GM19035 (cell line): Measurements from ENCODE around the gene CASKIN1.
A peak's percentile ranks its signal among the peaks of the same experiment; 100 is the strongest.
"Not testable (repeated sequence)": the region's sequence is repeated elsewhere in the genome, so short reads cannot be mapped to it uniquely, and the experiment has no call there.

ENCODE experiments used
- ATAC-seq: cut with Tn5 transposase; IDR thresholded peaks from one replicate; pipeline ENCODE4 v1.9.1; 2021; ENCODE audit not compliant: unreplicated experiment

Gene CASKIN1

GRCh38 chr16:2210009-2210332 lies 13.6 kb upstream of the CASKIN1 start:
- ATAC-seq: no peak

GRCh38 chr16:2209258-2210008 lies 13.0 kb upstream of the CASKIN1 start:
- ATAC-seq: no peak

- ATAC-seq: no peak
Measured at GRCh38 chr16:2208772-2209171, 12.4 kb upstream of the CASKIN1 start.

DNA sequence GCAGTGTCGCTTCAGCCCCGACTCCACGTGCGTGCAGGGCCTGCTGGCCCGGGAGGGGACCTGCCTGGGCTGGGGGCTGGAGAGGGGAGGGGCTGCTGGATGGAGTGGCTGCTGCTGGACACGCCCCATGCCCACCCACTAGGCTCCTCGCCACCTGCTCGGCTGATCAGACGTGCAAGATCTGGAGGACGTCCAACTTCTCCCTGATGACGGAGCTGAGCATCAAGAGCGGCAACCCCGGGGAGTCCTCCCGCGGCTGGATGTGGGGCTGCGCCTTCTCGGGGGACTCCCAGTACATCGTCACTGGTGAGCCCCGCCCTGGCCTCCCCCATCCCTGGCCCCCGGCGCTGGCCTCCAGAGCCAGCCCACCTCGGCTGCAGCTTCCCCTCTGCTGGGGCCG lies 11.9 kb upstream of the CASKIN1 start:
- no peak for ATAC-seq

DNA sequence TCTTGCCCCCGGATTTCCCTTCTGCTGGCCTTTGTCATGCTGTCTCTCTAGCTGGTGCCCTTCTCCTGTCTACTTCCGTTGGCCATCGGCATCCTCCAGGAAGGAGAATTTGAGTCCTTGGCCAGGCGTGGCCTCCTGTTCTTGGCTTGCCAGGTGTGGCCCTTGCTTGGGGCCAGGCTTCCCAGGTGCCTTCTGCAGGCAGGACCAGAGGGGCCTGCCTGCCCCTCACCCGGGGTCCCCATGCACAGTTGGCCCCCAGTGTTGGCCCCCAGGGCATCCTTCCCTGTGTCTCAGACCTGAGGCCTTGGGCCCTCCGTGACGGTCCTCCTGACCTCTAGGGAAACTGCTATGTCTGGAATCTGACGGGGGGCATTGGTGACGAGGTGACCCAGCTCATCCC lies 11.5 kb upstream of the CASKIN1 start:
- ATAC-seq: no peak

DNA sequence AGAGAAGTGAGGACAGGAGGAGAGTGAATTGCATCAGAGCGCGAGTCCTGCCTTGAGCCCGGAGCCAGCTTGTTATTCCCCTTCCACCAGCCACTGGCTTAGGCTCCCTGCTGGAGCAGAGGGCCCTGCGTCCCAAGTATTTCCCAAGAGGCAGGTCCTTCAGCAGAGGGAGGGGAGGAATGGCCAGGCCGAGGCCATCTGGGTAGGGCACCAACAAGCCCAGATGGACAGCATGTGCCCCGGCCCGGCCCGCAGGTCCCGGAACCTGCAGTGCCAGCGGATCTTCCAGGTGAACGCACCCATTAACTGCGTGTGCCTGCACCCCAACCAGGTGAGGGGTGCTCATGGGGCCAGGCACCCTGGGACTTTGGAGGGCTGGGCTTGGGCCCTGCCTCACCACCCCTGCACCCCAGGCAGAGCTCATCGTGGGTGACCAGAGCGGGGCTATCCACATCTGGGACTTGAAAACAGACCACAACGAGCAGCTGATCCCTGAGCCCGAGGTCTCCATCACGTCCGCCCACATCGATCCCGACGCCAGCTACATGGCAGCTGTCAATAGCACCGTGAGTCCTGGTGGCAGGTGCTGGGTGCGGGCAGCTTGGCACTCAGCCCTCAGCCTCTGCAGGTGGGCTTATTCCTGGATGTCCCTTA lies 10.5 kb upstream of the CASKIN1 start:
- ATAC-seq: no peak

- no peak for ATAC-seq
Measured at GRCh38 chr16:2206420-2206779, 10.0 kb upstream of the CASKIN1 start.

- peak; percentile 19 for ATAC-seq
Measured at GRCh38 chr16:2205967-2206313, 9.5 kb upstream of the CASKIN1 start.

GRCh38 chr16:2205104-2205966 lies 8.9 kb upstream of the CASKIN1 start, which contains the start of gene MLST8:
Gene MLST8 (plus strand): TSS chr16:2205454. CDS start chr16:2206086, 632 bp downstream.
- peak; percentile 83 for ATAC-seq

- ATAC-seq: no peak
Measured at GRCh38 chr16:2204416-2205103, 8.2 kb upstream of the CASKIN1 start.

- ATAC-seq: not testable (repeated sequence)
Measured at GRCh38 chr16:2203119-2203688, 6.8 kb upstream of the CASKIN1 start.

- no peak for ATAC-seq
Measured at GRCh38 chr16:2200313-2200712, 3.9 kb upstream of the CASKIN1 start.

GRCh38 chr16:2199621-2200139 lies 3.3 kb upstream of the CASKIN1 start:
- ATAC-seq: no peak

DNA sequence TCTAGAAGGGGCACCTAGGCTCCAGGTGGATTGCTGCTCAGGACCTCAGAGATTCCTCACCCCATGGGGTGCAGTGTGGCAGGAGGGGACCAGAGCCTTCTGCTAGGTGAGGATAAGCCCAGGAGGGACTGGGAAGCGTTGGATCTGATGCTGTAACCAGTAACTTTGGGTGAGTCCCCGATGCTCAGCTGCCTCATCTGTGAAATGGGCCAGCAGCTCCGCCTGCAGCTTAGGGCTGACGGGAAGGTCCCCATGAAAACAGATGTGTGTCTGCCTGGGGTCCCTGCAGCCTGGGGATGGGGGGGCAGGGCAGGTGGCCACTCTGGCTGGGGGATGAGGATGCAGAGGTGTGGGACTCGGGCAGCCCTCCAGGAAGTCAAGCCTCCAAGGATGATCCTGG lies 2.7 kb upstream of the CASKIN1 start:
- no peak for ATAC-seq

DNA sequence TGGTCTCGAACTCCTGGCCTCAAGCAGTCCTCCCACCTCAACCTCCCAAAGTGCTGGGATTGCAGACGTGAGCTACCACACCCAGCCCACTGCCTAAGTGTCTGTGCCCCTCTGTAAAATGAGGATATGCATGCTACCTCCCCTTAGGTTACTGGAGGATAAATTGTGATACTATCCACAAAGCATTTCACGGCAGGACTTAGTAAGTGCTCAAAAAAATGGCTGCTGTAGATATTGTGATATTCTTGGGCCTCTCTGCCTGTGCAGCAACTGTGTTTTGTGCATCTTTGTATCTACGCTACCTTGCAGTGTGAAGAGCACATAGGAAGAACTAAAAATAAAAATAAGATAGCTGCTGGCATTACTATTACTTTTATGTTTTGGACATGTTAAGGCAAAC lies 1.9 kb upstream of the CASKIN1 start:
- no peak for ATAC-seq

GRCh38 chr16:2197765-2198164 lies 1.4 kb upstream of the CASKIN1 start:
- no peak for ATAC-seq

DNA sequence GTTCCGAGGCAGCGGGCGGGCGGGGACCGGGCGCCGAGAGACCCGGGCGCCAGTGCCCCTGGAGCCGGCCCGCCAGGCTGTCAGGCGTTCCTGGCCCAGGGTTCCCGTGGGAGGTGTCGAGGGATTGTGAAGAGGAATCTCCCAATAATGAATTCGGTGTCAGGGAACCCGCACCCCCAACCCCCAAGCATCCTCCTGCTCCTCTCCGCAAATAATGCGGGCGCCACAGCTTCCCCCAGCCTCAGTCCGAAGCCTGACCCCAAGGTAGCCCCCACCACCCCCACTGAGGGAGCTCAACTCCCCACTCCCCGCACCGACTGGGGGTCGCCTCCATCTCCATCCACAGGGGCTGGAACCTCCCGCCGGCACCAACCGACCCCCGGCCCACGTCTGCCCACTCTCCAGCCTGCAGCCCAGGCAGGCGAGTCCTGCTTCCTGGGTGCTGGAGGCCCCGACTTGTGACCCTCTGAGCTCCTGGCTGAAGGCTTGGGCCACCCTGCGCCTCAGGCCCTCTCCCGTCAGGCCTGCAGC lies 641 bp upstream of the CASKIN1 start:
- ATAC-seq: no peak

DNA sequence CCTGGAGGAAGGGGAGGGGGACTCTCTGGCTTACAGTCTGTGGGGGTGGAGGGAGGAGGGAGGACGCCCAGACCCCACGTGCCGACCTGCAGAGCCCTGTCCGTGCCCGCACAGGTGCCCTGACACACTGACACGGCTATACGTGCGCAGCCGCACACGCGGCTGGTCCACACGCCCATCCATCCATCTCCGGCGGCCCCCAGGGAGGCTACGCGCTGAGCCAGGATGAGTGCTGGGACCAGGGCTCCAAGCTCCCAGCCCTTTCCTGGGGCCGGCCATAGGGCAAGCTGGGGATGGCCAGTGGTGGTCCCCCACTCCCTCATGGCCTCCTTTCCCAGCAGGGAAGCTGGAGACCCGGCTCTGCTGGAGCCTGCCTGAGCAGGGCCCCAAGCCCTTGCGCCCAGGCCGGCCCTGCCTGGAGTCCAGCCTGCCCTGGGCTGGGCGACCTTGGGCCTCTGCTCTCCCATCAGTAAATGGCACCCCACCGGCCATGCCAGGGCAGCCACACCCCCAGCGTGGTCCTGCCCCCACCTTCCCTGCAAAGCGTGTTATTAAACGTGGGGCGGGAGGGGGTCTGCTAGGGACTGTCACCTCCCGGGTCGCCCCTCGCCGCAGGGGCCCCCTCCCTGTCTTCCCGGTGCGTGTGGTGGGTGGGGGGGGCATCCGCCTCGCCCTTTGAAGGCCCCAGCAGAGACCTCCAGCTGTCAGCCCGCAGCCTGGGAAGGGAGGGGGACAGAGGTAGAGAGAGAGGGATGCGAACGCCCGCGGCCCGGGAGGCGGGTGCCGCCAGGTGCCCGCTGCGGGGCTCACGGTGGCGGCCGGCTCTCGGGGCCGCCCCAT lies 863 bp downstream of the CASKIN1 start:
- no peak for ATAC-seq

DNA sequence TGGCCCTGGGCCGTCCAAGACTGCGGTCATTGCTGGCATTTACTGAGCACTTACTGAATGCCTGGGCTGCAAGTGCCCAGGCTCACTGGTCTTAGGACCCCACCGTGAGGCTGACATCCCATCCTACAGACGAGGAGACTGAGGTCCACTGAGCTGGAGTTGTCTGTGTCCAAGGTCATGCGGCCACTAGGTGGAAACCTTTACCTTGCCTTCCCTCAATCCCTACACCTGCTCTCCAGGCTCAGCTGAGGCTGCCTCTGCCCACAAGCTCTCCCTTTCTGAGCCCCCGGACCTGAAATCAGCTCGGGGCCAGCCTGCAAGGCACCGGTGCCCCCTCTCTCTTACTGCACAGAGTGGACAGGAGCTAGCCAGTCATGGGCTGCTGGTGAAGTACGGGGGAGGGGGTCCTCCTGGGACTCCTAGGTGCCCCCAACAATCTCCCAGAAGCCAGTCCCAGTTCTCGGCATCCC lies 1.5 kb downstream of the CASKIN1 start:
- ATAC-seq: no peak
